Measurements from ENCODE around the gene VAT1L.

Gene VAT1L

GRCh38 chr16:77993111-77993985, 205.0 kb downstream of the VAT1L start:
- peak; percentile 10 for DNase-seq (ENCODE audit: low spot score)

DNA sequence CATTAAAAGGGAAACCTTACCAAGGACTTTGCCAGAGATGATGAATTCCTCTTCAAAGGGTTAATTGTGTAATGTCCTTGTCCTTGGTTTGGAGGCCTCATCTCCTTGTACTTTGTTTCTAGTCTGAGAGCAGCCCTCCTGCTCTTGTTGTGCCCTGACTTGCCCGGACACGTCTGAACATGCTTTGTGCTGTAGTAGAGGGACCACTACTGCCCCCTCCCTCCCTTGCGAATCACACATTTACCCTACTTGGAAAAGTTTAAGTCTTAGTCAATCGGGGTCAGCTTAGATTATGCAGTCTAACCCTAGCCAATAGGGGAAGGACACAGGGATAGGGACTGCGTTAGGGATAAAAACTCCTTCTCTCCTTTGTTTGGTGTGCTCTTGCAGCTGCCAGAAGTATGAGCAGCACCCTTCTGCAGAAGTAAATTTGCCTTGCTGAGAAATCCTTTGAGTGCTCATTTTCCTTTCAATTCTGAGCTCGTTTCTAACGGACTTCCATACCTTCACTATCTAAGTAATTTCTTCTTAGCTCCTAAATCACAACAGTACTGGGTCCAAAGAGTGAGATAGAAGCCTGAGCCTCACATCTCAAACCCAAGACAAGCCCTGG, 207.6 kb downstream of the VAT1L start:
- DNase-seq (ENCODE audit: low spot score), result no peak

DNA sequence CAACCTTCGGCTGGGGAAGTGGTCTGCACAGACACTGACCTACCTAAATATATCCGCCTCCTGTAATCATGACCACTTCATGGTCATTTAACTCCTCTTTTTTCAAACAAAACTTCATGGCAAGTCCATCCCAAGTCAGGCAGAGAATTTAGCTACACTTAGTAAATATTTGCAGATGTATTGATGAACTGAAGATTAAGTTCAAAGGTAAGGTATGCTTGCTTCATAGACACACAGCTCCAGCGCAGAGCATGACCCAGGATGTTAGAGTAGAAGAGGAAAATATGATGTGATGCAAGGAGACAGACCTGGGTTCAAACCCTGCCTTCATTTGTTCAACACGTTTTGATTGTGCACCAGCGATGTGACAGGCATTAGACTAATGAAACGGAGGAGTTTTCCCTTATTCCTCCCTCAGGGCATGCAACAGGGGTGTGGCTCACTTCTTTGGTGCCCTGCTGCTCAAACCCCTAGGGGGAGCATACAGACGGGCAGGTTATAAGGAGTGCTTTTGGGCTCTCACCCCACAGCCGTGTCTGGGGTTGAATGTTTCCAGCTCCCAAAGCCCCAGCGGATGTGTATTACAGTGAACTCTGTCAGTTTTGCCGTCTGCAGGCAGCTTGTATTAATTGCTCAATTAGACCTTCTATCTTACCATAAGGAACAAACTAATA, 210.1 kb downstream of the VAT1L start:
- DNase-seq (ENCODE audit: low spot score), result no peak

- no peak for DNase-seq (ENCODE audit: low spot score)
These were observed 213.2 kb downstream of the VAT1L start for GRCh38 chr16:78001451-78002025.

DNA sequence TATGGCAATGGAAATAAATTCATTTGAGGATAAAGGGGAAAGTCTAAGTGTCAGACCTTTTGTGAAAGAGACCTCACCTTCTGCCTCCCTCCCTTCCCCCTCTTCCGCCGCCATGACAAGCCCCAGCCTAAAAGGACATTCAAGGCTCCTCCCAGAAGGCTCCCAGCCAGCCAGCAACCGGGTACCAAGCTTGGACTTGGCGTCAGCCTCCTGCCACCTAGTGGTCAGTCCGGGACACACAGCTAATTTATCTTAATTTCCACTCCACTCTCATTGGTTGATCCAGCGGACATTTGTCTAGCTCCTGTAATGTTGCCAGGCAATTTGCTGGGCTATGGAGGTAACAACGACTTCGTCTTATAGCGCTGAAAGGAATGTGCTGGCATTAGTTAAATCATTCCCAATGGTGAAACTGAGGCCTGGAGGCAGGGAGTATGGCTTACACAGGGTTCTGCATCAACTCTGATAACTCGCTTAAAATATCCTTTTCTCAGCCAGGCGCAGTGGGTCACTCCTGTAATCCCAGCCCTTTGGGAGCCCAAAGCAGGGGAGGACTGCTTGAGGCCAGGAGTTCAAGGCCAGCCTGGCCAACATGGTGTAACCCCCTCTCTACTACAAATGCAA, 214.7 kb downstream of the VAT1L start:
- peak; percentile 85 for DNase-seq (ENCODE audit: low spot score)

DNA sequence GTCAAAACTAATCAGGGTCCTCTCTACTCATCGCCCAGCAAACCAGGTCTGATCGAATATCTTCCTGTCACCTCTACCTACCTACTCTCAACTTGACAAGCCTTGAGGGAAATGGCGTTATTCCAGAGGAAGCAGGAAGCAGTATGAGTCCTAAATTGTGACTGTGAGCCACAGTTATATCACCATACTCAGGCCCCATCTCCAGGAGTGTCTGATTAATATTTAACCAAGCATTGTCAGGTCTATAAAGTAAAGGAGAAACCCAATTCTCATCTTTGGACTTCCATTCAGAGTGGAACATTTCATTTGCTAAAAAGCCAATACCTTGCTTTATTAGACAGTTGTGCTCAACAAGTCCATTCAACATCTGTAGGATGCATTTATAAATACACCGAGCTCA, 216.2 kb downstream of the VAT1L start:
- no peak for DNase-seq (ENCODE audit: low spot score)

- no peak for DNase-seq (ENCODE audit: low spot score)
These were observed 217.5 kb downstream of the VAT1L start for GRCh38 chr16:78005881-78006280.

GRCh38 chr16:78007121-78007520, 218.8 kb downstream of the VAT1L start:
- no peak for DNase-seq (ENCODE audit: low spot score)

- DNase-seq (ENCODE audit: low spot score), result no peak
These were observed 234.1 kb downstream of the VAT1L start, which contains the start of gene CLEC3A for GRCh38 chr16:78022347-78023060. Gene CLEC3A (plus strand): TSS chr16:78022548. CDS start chr16:78022627, 79 bp downstream.

DNA sequence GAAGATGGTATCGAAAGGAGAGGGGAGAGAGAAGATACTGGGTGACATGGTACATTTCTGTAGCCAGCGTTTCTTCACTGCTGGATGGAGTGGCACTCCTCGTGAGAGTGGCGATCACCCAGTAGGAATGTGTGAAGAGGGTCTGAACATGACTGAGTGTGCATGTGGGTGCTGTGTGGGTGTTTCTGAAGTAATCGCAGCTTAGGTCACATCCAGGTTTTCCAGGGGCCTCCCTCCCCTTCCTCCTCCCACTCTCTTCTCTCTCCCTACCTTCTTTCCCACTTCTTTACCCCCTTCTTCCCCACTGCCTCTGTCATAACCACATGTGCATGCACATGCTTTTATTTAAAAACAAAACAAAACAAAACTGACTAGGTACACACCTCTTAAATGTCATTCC, 235.8 kb downstream of the VAT1L start:
- DNase-seq (ENCODE audit: low spot score), result no peak

DNA sequence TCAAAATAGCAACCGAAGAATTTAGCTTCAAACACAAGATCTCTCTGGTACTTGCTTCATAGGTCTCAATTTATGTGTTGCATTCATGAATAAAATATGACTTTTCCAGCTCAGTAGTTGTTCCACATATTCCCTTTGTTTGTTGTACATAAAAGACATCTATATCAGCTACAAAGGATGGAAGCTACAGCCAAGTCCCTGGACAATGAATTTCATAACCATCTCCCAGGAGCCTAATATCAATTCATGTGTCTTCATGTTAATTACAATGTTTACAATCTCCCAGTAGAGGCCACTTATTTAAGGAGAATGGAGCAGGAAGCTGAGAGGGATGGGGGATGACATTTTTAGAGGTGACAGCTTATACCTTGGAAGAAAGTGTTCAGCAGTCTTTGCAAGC, 237.3 kb downstream of the VAT1L start:
- no peak for DNase-seq (ENCODE audit: low spot score)

DNA sequence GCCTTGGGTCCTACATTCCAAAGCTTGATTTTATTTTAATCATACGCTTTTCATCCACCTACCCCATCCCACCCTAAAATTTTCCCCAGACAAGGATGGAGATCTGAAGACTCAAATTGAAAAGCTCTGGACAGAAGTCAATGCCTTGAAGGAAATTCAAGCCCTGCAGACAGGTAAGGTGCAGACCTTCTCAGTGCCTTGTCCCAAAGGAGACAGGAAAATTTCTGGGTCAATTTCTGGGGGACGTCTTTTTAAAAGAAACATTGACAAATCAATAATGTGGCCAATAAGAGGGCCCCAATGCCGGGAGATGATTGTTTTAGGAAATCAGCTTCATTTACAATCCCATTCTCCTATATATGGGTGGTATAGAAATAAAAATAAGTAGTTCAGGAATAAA, 239.7 kb downstream of the VAT1L start:
- no peak for DNase-seq (ENCODE audit: low spot score)

Data from Ammon's horn (tissue), 1 donor.